ENCODE measurements around the gene KNSTRN.

DNA sequence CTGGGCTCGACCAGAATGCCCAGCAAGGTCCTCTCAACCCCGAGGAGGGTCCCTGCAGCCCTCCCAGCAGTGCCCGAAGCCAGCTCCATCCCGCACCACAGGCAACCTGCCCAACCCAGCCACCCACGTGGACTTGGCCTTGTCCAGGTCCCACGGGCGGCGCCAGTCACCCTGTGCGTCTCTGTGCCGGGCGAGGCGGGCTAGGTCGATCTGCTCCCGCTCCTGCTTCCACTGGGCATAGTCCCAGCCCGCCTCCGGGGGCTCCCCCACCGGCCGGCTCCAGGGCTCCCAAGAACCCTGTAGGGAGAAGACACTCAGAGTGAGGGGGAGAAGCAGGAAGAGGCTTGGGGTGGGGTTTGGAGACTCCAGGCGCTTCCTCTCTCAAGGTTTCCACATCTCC, 44.9 kb upstream of the KNSTRN start:
- TF ChIP-seq, protein P1, sequence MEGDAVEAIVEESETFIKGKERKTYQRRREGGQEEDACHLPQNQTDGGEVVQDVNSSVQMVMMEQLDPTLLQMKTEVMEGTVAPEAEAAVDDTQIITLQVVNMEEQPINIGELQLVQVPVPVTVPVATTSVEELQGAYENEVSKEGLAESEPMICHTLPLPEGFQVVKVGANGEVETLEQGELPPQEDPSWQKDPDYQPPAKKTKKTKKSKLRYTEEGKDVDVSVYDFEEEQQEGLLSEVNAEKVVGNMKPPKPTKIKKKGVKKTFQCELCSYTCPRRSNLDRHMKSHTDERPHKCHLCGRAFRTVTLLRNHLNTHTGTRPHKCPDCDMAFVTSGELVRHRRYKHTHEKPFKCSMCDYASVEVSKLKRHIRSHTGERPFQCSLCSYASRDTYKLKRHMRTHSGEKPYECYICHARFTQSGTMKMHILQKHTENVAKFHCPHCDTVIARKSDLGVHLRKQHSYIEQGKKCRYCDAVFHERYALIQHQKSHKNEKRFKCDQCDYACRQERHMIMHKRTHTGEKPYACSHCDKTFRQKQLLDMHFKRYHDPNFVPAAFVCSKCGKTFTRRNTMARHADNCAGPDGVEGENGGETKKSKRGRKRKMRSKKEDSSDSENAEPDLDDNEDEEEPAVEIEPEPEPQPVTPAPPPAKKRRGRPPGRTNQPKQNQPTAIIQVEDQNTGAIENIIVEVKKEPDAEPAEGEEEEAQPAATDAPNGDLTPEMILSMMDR (IDR thresholded peaks at IDR 0.05), result no peak
- TF ChIP-seq POLR2A (IDR thresholded peaks at IDR 0.05) (no peak), EP300 (IDR thresholded peaks at IDR 0.05) (no peak)
